Chondrocyte (in vitro differentiated cells): ENCODE data around the gene RNF213. TPM values are rescaled to one million over a fixed set of nuclear protein-coding genes. Genes with fewer than 3 reads are reported as not detected.
"Not testable (repeated sequence)": the region's sequence is repeated elsewhere in the genome, so short reads cannot be mapped to it uniquely, and the experiment has no call there.

ENCODE experiments used
- DNase-seq: peaks from one replicate; pipeline ENCODE4 v3.0.0; 2021; ENCODE audit warnings: mixed read lengths, low spot score
- H3K27ac Mint-ChIP-seq: one replicate; pipeline ENCODE4 v1.8.0; 2021; ENCODE audit warnings: mild to moderate bottlenecking, moderate library complexity, mixed read lengths; ENCODE audit not compliant: unreplicated experiment
- H3K27me3 Mint-ChIP-seq: 2 replicates; pipeline ENCODE4 v1.8.0; 2021; ENCODE audit warnings: low read depth, mixed read lengths
- H3K36me3 Mint-ChIP-seq: 2 replicates; pipeline ENCODE4 v1.8.0; 2021; ENCODE audit warnings: low read depth, mixed read lengths
- H3K4me1 Mint-ChIP-seq: 2 replicates; pipeline ENCODE4 v1.8.0; 2021; ENCODE audit warnings: low read depth, mild to moderate bottlenecking, mixed read lengths
- H3K4me3 Mint-ChIP-seq: one replicate; pipeline ENCODE4 v1.8.0; 2021; ENCODE audit warnings: mild to moderate bottlenecking, moderate library complexity, mixed read lengths; ENCODE audit not compliant: unreplicated experiment
- H3K9me3 Mint-ChIP-seq: 2 replicates; pipeline ENCODE4 v1.8.0; 2021; ENCODE audit warnings: low read depth, mixed read lengths
- CTCF ChIP-seq: fragments of 200-600 bp; sonication (generic); IDR thresholded peaks from 2 replicates; pipeline ENCODE4 v1.5.0; 2021; ENCODE audit warnings: antibody characterized with exemption, mild to moderate bottlenecking, moderate library complexity
- total RNA-seq: library from RNA; stranded (reverse); gene quantifications from 3 replicates; pipeline ENCODE4 v1.2.1, GENCODE V29; 2021

RNF213 gene
- total RNA-seq, 1 donor from 2014 or later: 73.2 TPM

GRCh38 chr17:80313160-80313829 is 52.6 kb downstream of the RNF213 start:
- Mint-ChIP-seq H3K27ac (no peak overlapping the region), H3K4me1 (no peaks in the 10 kb centered on the region), H3K36me3 (peaks cover 39% of the 10 kb centered on the region), H3K27me3 (no peaks in the 10 kb centered on the region), H3K9me3 (no peaks in the 10 kb centered on the region), H3K4me3 (no peak overlapping the region)
- TF ChIP-seq CTCF: no peak
- DNase-seq: peak; percentile 40

- not testable (repeated sequence) for H3K27me3 Mint-ChIP-seq, H3K9me3 Mint-ChIP-seq, H3K4me3 Mint-ChIP-seq, H3K4me1 Mint-ChIP-seq, H3K27ac Mint-ChIP-seq
- peaks cover 35% of the 10 kb centered on the region for H3K36me3 Mint-ChIP-seq
- peak; percentile 1 for DNase-seq
These were observed 53.3 kb downstream of the RNF213 start for GRCh38 chr17:80313946-80314345.

GRCh38 chr17:80315517-80316182 is 55.0 kb downstream of the RNF213 start:
- no peak overlapping the region for H3K4me3 Mint-ChIP-seq
- H3K27ac Mint-ChIP-seq: no peak overlapping the region
- H3K27me3 Mint-ChIP-seq: no peaks in the 10 kb centered on the region
- no peaks in the 10 kb centered on the region for H3K9me3 Mint-ChIP-seq
- H3K36me3 Mint-ChIP-seq: peaks cover 33% of the 10 kb centered on the region
- TF ChIP-seq CTCF: no peak
- no peak for DNase-seq
- H3K4me1 Mint-ChIP-seq: no peaks in the 10 kb centered on the region

- Mint-ChIP-seq H3K4me3 (no peak overlapping the region), H3K9me3 (no peaks in the 10 kb centered on the region), H3K27ac (no peak overlapping the region), H3K27me3 (no peaks in the 10 kb centered on the region), H3K36me3 (peaks cover 36% of the 10 kb centered on the region), H3K4me1 (no peaks in the 10 kb centered on the region)
- TF ChIP-seq CTCF: no peak
- peak; percentile 35 for DNase-seq
These were observed 55.8 kb downstream of the RNF213 start for GRCh38 chr17:80316431-80316830.

GRCh38 chr17:80316927-80317705 is 56.5 kb downstream of the RNF213 start:
- H3K4me1 Mint-ChIP-seq: no peaks in the 10 kb centered on the region
- H3K27me3 Mint-ChIP-seq: no peaks in the 10 kb centered on the region
- H3K27ac Mint-ChIP-seq: no peak overlapping the region
- no peak overlapping the region for H3K4me3 Mint-ChIP-seq
- TF ChIP-seq CTCF: no peak
- H3K36me3 Mint-ChIP-seq: peaks cover 34% of the 10 kb centered on the region
- no peak for DNase-seq
- no peaks in the 10 kb centered on the region for H3K9me3 Mint-ChIP-seq
